Heart right ventricle (tissue), 16 donors: ENCODE results near the gene SNIP1. TPM values are rescaled to one million over a fixed set of nuclear protein-coding genes. Genes with fewer than 3 reads are reported as not detected.

ENCODE experiments used
- ATAC-seq, 8 donors: fragments of 200-7000 bp; cut with Tn5 transposase; one replicate each; pipeline ENCODE4 v1.9.1; 2020; ENCODE audit warnings: mild to moderate bottlenecking in 8 of 8, moderate library complexity in 8 of 8, moderate number of reproducible peaks in 1 of 8
- DNase-seq, 2 donors: peaks; one replicate each; pipeline ENCODE4 v3.0.0-alpha.2; 2020
- H3K27ac ChIP-seq, 10 donors: fragments of 200-600 bp; sonication (generic) in 2 of 10; one replicate each; pipeline versions ENCODE4 v1.5.0 to v1.8.0; 2020 to 2022; ENCODE audit warnings: mild to moderate bottlenecking in 3 of 10
- H3K27me3 ChIP-seq, 7 donors: fragments of 200-600 bp; one replicate each; pipeline ENCODE4 v1.8.0; 2021 to 2022; ENCODE audit warnings: mild to moderate bottlenecking in 2 of 7
- H3K36me3 ChIP-seq, 9 donors: fragments of 200-600 bp; sonication (generic) in 1 of 9; one replicate each; pipeline versions ENCODE4 v1.5.0 to v1.8.0; 2020 to 2022; ENCODE audit warnings: mild to moderate bottlenecking in 2 of 9
- H3K4me1 ChIP-seq, 9 donors: fragments of 200-600 bp; sonication (generic) in 1 of 9; one replicate each; pipeline versions ENCODE4 v1.5.0 to v1.8.0; 2020 to 2022; ENCODE audit warnings: mild to moderate bottlenecking in 4 of 9
- H3K4me3 ChIP-seq, 10 donors: fragments of 200-600 bp; sonication (generic) in 2 of 10; one replicate each; pipeline versions ENCODE4 v1.5.0 to v1.8.0; 2020 to 2022; ENCODE audit warnings: mild to moderate bottlenecking in 7 of 10, moderate library complexity in 2 of 10
- H3K9me3 ChIP-seq, 11 donors: fragments of 200-600 bp in 10 of 11; sonication (generic) in 2 of 11; one replicate each; pipeline versions ENCODE4 v1.5.0 to v1.8.0; 2013 to 2022; ENCODE audit warnings: mild to moderate bottlenecking in 2 of 11, control low read depth in 1 of 11, moderate library complexity in 1 of 11
- WGBS, 2 donors: extraction: QIAGEN DNeasy Blood & Tissue Kit; methylation state at CpG; one replicate each; pipeline ENCODE4 v1.1.7; 2013; ENCODE audit warnings: inconsistent platforms in 1 of 2; 5-methylcytosine and 5-hydroxymethylcytosine counted together
- intact Hi-C, 10 donors: fragments of 100-400 bp; cut with DNase I; formaldehyde crosslinking; loops; one replicate each; pipeline versions ENCODE4 v1.11.1 to v1.14.2; 2022
- microRNA-seq, 2 donors: library from miRNA; unstranded; fragments of <30 nt; microRNA quantifications; one replicate each; pipeline ENCODE4 v1.2.0, GENCODE V29; 2021
- polyA plus RNA-seq, 2 donors: library from polyadenylated mRNA; stranded (reverse); fragments of 200-250 nt; gene quantifications; one replicate each; pipeline ENCODE4 v1.2.3, GENCODE V29; 2013
- total RNA-seq, 10 donors: library from RNA; stranded (reverse); fragmentation: NEBNext Ultra II Directional in 3 of 10; extraction: Animal tissue kit (Norgen Biotek cat#: 25700) in 3 of 10; gene quantifications; one replicate each; pipeline versions ENCODE4 v1.2.1 to v1.2.4, GENCODE V29; 2021 to 2023
- TF ChIP-seq, protein P1 (sequence below), 9 donors: fragments of 200-600 bp; sonication (generic) in 2 of 9; IDR thresholded peaks; one replicate each; pipeline versions ENCODE4 v1.5.0 to v1.8.0; 2021 to 2022; ENCODE audit warnings: antibody characterized with exemption in 9 of 9, mild to moderate bottlenecking in 5 of 9, moderate library complexity in 1 of 9
- donor health status: Arrhythmogenic right ventricular cardiomyopathy.
- donor health status: ischemic (EF 13 %, LVEDD 7.1; RV severe dilation, severe dysfunction).
- donor health status: healthy with polysubstance abuse.
- donor health status: DM: no; HTN: yes; CAD: no.
- donor health status: DM: no; HTN: no; CAD: no.
- donor health status: ischemic (EF 25% LVEDD 6.9; RV normal size, moderate dysfunction).
- donor health status: ischemic (EF 25% LVEDD 5.7; RV mildly dilated, moderate dysfunction).
- donor health status: healthy.
- donor health status: DM: yes; HTN: yes; CAD: no.
- donor health status: Ischemic cardiomyopathy.
- donor health status: ischemic (EF 35%, LVEDD 5.7; RV mildly dilated, moderate dysfunction).
- donor health status: nonischemic (EF 11% LVEDD 7.7; RV severe dilation, severe dysfunction).
- donor health status: DM: yes; HTN: yes; CAD: no.
- donor health status: PGD.
- donor health status: ischemic (EF 29% LVEDD 5.4; RV normal size, mild dysfunction).
- donor health status: nonischemic (EF 23%, LVEDD 6.1; RV moderate dilation, normal function).

Gene SNIP1
- total and polyA plus RNA-seq, 12 donors, result 3.2 to 12.1 (median 8.9) TPM

DNA sequence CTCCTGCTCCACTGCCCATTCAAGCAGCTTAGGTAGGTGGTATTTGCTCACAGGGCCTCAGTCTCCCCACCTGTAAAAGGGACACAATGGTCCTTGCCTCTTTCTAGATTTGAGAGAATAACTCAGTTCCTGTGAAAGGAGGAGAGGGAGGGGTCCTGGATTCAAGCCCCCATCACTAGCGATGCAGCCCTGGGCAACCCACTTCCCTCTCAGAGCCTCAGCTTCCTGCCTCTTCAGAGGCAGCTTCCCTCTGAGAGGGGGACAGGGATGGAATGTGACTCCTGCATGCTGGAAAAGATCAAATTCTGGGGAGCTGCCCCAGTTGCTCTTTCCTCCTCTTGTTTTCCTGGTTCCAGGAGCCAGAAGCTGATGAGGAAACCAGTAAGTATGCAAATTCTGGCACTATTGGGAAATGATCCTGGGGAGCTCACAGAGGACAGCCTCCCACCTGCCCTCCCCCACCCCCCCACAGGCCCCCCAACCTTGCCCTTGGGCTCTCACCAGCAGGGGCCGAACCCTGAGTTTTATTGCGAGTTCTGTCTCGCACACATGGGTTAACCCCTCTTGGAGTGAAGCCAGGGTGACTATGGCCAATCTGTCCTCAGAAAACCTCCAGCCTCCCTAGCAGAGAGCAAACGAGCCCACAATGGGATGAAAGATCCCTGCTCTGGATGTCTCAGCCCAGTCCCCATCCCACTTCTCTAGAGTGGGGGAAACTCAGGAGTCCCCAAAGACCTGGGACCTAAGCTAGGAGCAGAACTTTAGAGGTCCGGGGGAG lies 68.0 kb downstream of the SNIP1 start:
- Histone ChIP-seq H3K27ac (peak overlapping the region; percentile 43 to 79 (median 70)), H3K4me1 (peaks cover 18 to 42% (median 37%) of the 10 kb centered on the region in 9 donors), H3K36me3 (peaks cover 5 to 67% (median 29%) of the 10 kb centered on the region in 9 donors), H3K4me3 (no peak overlapping the region), H3K9me3 (no peaks in the 10 kb centered on the region), H3K27me3 (no peaks in the 10 kb centered on the region)
- intact Hi-C loops, result loop anchor here in 2 of 10 donors (5.0 kb wide), 1 partner anchor 34 kb away; no protein-coding TSS in a partner anchor
- DNase-seq (no peak), ATAC-seq (peak in 4 of 8 donors; percentile 3 to 13 (median 4))
- TF ChIP-seq, protein P1, sequence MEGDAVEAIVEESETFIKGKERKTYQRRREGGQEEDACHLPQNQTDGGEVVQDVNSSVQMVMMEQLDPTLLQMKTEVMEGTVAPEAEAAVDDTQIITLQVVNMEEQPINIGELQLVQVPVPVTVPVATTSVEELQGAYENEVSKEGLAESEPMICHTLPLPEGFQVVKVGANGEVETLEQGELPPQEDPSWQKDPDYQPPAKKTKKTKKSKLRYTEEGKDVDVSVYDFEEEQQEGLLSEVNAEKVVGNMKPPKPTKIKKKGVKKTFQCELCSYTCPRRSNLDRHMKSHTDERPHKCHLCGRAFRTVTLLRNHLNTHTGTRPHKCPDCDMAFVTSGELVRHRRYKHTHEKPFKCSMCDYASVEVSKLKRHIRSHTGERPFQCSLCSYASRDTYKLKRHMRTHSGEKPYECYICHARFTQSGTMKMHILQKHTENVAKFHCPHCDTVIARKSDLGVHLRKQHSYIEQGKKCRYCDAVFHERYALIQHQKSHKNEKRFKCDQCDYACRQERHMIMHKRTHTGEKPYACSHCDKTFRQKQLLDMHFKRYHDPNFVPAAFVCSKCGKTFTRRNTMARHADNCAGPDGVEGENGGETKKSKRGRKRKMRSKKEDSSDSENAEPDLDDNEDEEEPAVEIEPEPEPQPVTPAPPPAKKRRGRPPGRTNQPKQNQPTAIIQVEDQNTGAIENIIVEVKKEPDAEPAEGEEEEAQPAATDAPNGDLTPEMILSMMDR (IDR thresholded peaks at IDR 0.05), result no peak
- whole genome bisulfite sequencing, 2 donors, result 63 to 69% methylated on average over 6 of the region's 6 CpGs

Small RNA genes within 50 kb of the gene (microRNA-seq; reads per million reads assigned to microRNA genes)
- gene MIR5581, result 1.0 to 1.2 reads per million in 2 donors

Other genes starting within 250 kb of the SNIP1 start
- gene ZC3H12A, start 79.7 kb downstream of the SNIP1 start, total RNA-seq, result 10 to 100 TPM in 1 of 10 donors, 1 to 10 TPM in 9; 2.9 to 10.9 (median 4.9) TPM
- gene ZC3H12A, start 79.7 kb downstream of the SNIP1 start, polyA plus RNA-seq, result 1 to 10 TPM; 4.5 to 5.2 TPM
- 10 to 100 TPM; 27.8 to 59.9 (median 38.0) TPM for gene MEAF6, start 39.5 kb downstream of the SNIP1 start, total RNA-seq
- 10 to 100 TPM; 33.8 to 34.0 TPM for gene MEAF6, start 39.5 kb downstream of the SNIP1 start, polyA plus RNA-seq
- gene DNALI1, start 2.6 kb upstream of the SNIP1 start, total RNA-seq, result 1 to 10 TPM; 2.1 to 7.7 (median 4.0) TPM
- 1 to 10 TPM; 1.9 to 9.4 TPM for gene DNALI1, start 2.6 kb upstream of the SNIP1 start, polyA plus RNA-seq
- 10 to 100 TPM; 20.2 to 35.4 (median 22.3) TPM for gene GNL2, start 41.6 kb upstream of the SNIP1 start, total RNA-seq
- 100 to 1,000 TPM in 1 of 2 donors, 10 to 100 TPM in 1; 41.5 to 196 TPM for gene GNL2, start 41.6 kb upstream of the SNIP1 start, polyA plus RNA-seq
- under 1 TPM in 2 of 10 donors, not detected in 8; 0.10 to 0.35 TPM for gene RSPO1, start 80.6 kb upstream of the SNIP1 start, total RNA-seq
- gene RSPO1, start 80.6 kb upstream of the SNIP1 start, polyA plus RNA-seq, result under 1 TPM in 1 of 2 donors, not detected in 1; 0.03 TPM
- 1 to 10 TPM in 1 of 10 donors, under 1 TPM in 8, not detected in 1; 0.09 to 2.9 (median 0.42) TPM for gene CDCA8, start 138.2 kb upstream of the SNIP1 start, total RNA-seq
- under 1 TPM; 0.29 to 0.41 TPM for gene CDCA8, start 138.2 kb upstream of the SNIP1 start, polyA plus RNA-seq
- under 1 TPM in 4 of 10 donors, not detected in 6; 0.04 to 0.15 (median 0.06) TPM for gene EPHA10, start 210.8 kb upstream of the SNIP1 start, total RNA-seq
- under 1 TPM; 0.04 to 0.15 TPM for gene EPHA10, start 210.8 kb upstream of the SNIP1 start, polyA plus RNA-seq
- 1 to 10 TPM in 8 of 10 donors, under 1 TPM in 2; 0.69 to 3.1 (median 1.6) TPM for gene MANEAL, start 239.6 kb upstream of the SNIP1 start, total RNA-seq
- gene MANEAL, start 239.6 kb upstream of the SNIP1 start, polyA plus RNA-seq, result under 1 TPM; 0.66 to 0.75 TPM